GM23338 (cell line): ENCODE data around the gene WSCD2. TPM values are rescaled to one million over a fixed set of nuclear protein-coding genes. Genes with fewer than 3 reads are reported as not detected.

Source experiments
- ATAC-seq: fragments of 200-7000 bp; cut with Tn5 transposase; 3 replicates; pipeline ENCODE4 v1.9.1; 2020
- DNase-seq: peaks from one replicate; pipeline ENCODE4 v3.0.0-alpha.2; 2015; ENCODE audit warnings: low spot score
- H2AFZ ChIP-seq: fragments of 200-600 bp; sonication (generic); 2 replicates; pipeline ENCODE4 v1.8.0; 2016; ENCODE audit warnings: antibody characterized with exemption, mild to moderate bottlenecking, moderate library complexity
- H3F3A ChIP-seq: fragments of 200-600 bp; sonication (generic); replicated peaks from 2 replicates; pipeline ENCODE4 v1.8.0; 2017; ENCODE audit warnings: antibody characterized with exemption, mixed run types, low read depth
- H3K27ac ChIP-seq: fragments of 200-600 bp; sonication (generic); 2 replicates; pipeline ENCODE4 v1.6.1; 2016; ENCODE audit warnings: low read depth
- H3K27me3 ChIP-seq: fragments of 200-600 bp; sonication (generic); 2 replicates; pipeline ENCODE4 v1.8.0; 2016; ENCODE audit warnings: mild to moderate bottlenecking, mixed run types, moderate library complexity; ENCODE audit not compliant: insufficient read depth
- H3K36me3 ChIP-seq: fragments of 200-600 bp; sonication (generic); 2 replicates; pipeline ENCODE4 v1.8.0; 2016; ENCODE audit warnings: mild to moderate bottlenecking; ENCODE audit not compliant: insufficient read depth
- H3K4me1 ChIP-seq: fragments of 200-600 bp; sonication (generic); 2 replicates; pipeline ENCODE4 v1.8.0; 2016; ENCODE audit warnings: mild to moderate bottlenecking, moderate library complexity; ENCODE audit not compliant: insufficient read depth
- H3K4me2 ChIP-seq: fragments of 200-600 bp; sonication (generic); 2 replicates; pipeline ENCODE4 v1.7.1; 2017; ENCODE audit warnings: mixed run types
- H3K4me3 ChIP-seq: fragments of 200-600 bp; sonication (generic); 2 replicates; pipeline ENCODE4 v1.6.1; 2016; ENCODE audit warnings: mixed run types
- H3K79me2 ChIP-seq: fragments of 200-600 bp; sonication (generic); replicated peaks from 2 replicates; pipeline ENCODE4 v1.8.0; 2017; ENCODE audit warnings: mild to moderate bottlenecking; ENCODE audit not compliant: insufficient read depth
- H3K9me2 ChIP-seq: fragments of 200-600 bp; sonication (generic); 2 replicates; pipeline ENCODE4 v1.8.0; 2017; ENCODE audit not compliant: insufficient read depth
- H4K20me1 ChIP-seq: fragments of 200-600 bp; sonication (generic); replicated peaks from 2 replicates; pipeline ENCODE4 v1.8.0; 2017; ENCODE audit warnings: mild to moderate bottlenecking; ENCODE audit not compliant: insufficient read depth
- H3K27ac Mint-ChIP-seq: 2 replicates; pipeline ENCODE4 v1.8.0; 2020; ENCODE audit warnings: inconsistent platforms, mild to moderate bottlenecking, moderate library complexity, mixed read lengths
- H3K27me3 Mint-ChIP-seq: 3 replicates; pipeline ENCODE4 v1.8.0; 2022; ENCODE audit warnings: low read depth, mild to moderate bottlenecking, moderate library complexity, mixed read lengths, inconsistent platforms; ENCODE audit not compliant: insufficient read depth, poor library complexity
- H3K36me3 Mint-ChIP-seq: 3 replicates; pipeline ENCODE4 v1.8.0; 2021; ENCODE audit warnings: low read depth, mild to moderate bottlenecking, inconsistent platforms, moderate library complexity, mixed read lengths
- H3K4me1 Mint-ChIP-seq: 3 replicates; pipeline ENCODE4 v1.8.0; 2020; ENCODE audit warnings: mild to moderate bottlenecking, inconsistent platforms, mixed read lengths
- H3K4me3 Mint-ChIP-seq: 3 replicates; pipeline ENCODE4 v1.8.0; 2021; ENCODE audit warnings: moderate library complexity, mild to moderate bottlenecking, inconsistent platforms, mixed read lengths
- H3K9me3 Mint-ChIP-seq: 3 replicates; pipeline ENCODE4 v1.8.0; 2020; ENCODE audit warnings: moderate library complexity, mild to moderate bottlenecking, inconsistent platforms, mixed read lengths
- CREB1 ChIP-seq: fragments of 250-450 bp; sonication (Bioruptor Pico); IDR thresholded peaks from 2 replicates; pipeline ENCODE4 v1.5.0; 2020; ENCODE audit warnings: low read depth, mild to moderate bottlenecking, moderate library complexity
- EZH2 ChIP-seq: fragments of 200-600 bp; sonication (generic); IDR thresholded peaks from one replicate; pipeline ENCODE4 v1.8.0; 2017; ENCODE audit warnings: antibody characterized with exemption, mild to moderate bottlenecking, low read depth; ENCODE audit not compliant: unreplicated experiment
- EZH2phosphoT487 ChIP-seq: fragments of 200-600 bp; sonication (generic); IDR thresholded peaks from one replicate; pipeline ENCODE4 v1.8.1; 2018; ENCODE audit warnings: antibody characterized with exemption; ENCODE audit not compliant: unreplicated experiment
- JUNB ChIP-seq: IDR thresholded peaks from one replicate; pipeline ENCODE4 v1.6.1; 2016; ENCODE audit warnings: antibody characterized with exemption; ENCODE audit not compliant: unreplicated experiment
- NANOG ChIP-seq: IDR thresholded peaks from 2 replicates; pipeline ENCODE4 v1.6.1; 2016; ENCODE audit warnings: antibody characterized with exemption, borderline replicate concordance
- POLR2AphosphoS5 ChIP-seq: IDR thresholded peaks from 2 replicates; pipeline ENCODE4 v1.6.1; 2016; ENCODE audit warnings: antibody characterized with exemption, low read depth
- STAT1 ChIP-seq: IDR thresholded peaks from one replicate; pipeline ENCODE4 v1.6.1; 2016; ENCODE audit warnings: antibody characterized with exemption; ENCODE audit not compliant: unreplicated experiment
- ZNF114 ChIP-seq: fragments of 250-450 bp; sonication (Bioruptor Pico); IDR thresholded peaks from 2 replicates; pipeline ENCODE4 v1.5.0; 2020; ENCODE audit warnings: mild to moderate bottlenecking, moderate library complexity
- ZNF331 ChIP-seq: fragments of 250-450 bp; sonication (Bioruptor Pico); IDR thresholded peaks from 2 replicates; pipeline ENCODE4 v1.5.0; 2020; ENCODE audit warnings: low read depth, mild to moderate bottlenecking, moderate library complexity
- polyA plus RNA-seq: library from polyadenylated mRNA; unstranded; fragments of >200 nt; fragmentation: Nextera tagmentation; extraction: Ambion mirVana; gene quantifications from 2 replicates; pipeline ENCODE4 v1.2.1, GENCODE V29; 2016
- total RNA-seq: library from RNA; depleted of rRNA; stranded (reverse); fragments of >200 nt; shearing (Covaris generic); gene quantifications from 2 replicates; pipeline ENCODE4 v1.2.3, GENCODE V29; 2014
- TF ChIP-seq, protein P1 (sequence below): fragments of 250-450 bp; sonication (Bioruptor Pico); IDR thresholded peaks from 2 replicates; pipeline ENCODE4 v1.5.0; 2020; ENCODE audit warnings: mild to moderate bottlenecking, moderate library complexity
- TF ChIP-seq, protein P2 (sequence below): IDR thresholded peaks from 2 replicates; pipeline ENCODE4 v1.6.1; 2016; ENCODE audit warnings: antibody characterized with exemption
- TF ChIP-seq, protein P3 (sequence below): IDR thresholded peaks from one replicate; pipeline ENCODE4 v1.6.1; 2018; ENCODE audit warnings: antibody characterized with exemption; ENCODE audit not compliant: unreplicated experiment
- TF ChIP-seq, protein P4 (sequence below), 2 experiments: fragments of 200-600 bp in 1 of 2; sonication (generic) in 1 of 2; conservative IDR thresholded peaks; 2 replicates each; pipeline versions ENCODE4 v1.5.1 to v1.6.1; 2016 to 2017; ENCODE audit warnings: antibody characterized with exemption in 2 of 2, low read depth in 2 of 2, mild to moderate bottlenecking in 2 of 2, moderate library complexity in 1 of 2

WSCD2 gene
- total and polyA plus RNA-seq, 2 experiments from 2014 or later, result 0.66 to 3.1 TPM

DNA sequence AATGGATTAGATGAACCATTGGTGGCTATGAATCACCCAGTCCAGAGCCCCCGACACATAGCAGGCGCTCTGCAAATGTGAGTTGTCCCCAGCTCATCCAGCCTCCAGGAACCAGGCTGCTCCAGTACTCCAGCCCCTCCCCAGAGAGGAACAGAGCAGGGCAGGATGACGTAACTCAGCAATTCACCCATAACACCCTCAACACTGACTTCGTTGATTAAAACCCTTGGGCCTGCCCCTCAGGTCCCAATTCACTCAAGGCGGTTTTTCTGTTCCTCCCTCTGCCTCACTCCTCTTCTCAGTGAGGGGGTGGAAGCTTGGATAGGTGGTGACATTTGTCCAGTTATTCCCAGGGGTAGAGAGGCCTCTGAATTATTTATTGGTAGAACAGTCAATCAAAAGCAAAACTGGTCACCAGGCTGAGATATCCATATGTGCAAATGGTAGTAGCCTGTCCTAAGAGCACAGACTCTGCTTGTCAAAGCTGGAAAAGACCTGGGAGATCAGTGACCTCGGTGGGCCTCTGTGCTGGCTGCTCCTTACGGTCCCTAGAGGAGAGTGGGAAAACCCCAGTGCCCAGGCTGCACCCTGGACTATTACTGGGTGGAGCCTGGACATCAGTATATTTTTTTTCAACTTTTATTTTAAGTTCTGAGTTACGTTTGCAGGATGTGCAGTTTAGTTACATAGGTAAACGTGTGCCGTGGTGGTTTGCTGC, 113.1 kb downstream of the WSCD2 start:
- Histone ChIP-seq H3K27ac (no peak overlapping the region), H3K27me3 (no peaks in the 10 kb centered on the region), H3K4me1 (no peaks in the 10 kb centered on the region), H3K9me2 (no peaks in the 10 kb centered on the region), H3K36me3 (no peaks in the 10 kb centered on the region), H3F3A (no peaks in the 10 kb centered on the region), H2AFZ (no peak overlapping the region), H3K79me2 (no peaks in the 10 kb centered on the region), H3K4me3 (no peak overlapping the region), H4K20me1 (no peaks in the 10 kb centered on the region), H3K4me2 (no peak overlapping the region)
- H3K36me3 Mint-ChIP-seq, result peaks cover 12% of the 10 kb centered on the region; the same call in 2 of the 3 replicates
- peaks cover 4% of the 10 kb centered on the region for H3K4me1 Mint-ChIP-seq
- TF ChIP-seq CREB1 (CRISPR knock-in tag) (no peak), EZH2 (no peak), NANOG (no peak), ZNF331 (CRISPR knock-in tag) (no peak), JUNB (no peak), EZH2phosphoT487 (no peak), POLR2AphosphoS5 (no peak), ZNF114 (CRISPR knock-in tag) (no peak), STAT1 (no peak)
- TF ChIP-seq, protein P1, sequence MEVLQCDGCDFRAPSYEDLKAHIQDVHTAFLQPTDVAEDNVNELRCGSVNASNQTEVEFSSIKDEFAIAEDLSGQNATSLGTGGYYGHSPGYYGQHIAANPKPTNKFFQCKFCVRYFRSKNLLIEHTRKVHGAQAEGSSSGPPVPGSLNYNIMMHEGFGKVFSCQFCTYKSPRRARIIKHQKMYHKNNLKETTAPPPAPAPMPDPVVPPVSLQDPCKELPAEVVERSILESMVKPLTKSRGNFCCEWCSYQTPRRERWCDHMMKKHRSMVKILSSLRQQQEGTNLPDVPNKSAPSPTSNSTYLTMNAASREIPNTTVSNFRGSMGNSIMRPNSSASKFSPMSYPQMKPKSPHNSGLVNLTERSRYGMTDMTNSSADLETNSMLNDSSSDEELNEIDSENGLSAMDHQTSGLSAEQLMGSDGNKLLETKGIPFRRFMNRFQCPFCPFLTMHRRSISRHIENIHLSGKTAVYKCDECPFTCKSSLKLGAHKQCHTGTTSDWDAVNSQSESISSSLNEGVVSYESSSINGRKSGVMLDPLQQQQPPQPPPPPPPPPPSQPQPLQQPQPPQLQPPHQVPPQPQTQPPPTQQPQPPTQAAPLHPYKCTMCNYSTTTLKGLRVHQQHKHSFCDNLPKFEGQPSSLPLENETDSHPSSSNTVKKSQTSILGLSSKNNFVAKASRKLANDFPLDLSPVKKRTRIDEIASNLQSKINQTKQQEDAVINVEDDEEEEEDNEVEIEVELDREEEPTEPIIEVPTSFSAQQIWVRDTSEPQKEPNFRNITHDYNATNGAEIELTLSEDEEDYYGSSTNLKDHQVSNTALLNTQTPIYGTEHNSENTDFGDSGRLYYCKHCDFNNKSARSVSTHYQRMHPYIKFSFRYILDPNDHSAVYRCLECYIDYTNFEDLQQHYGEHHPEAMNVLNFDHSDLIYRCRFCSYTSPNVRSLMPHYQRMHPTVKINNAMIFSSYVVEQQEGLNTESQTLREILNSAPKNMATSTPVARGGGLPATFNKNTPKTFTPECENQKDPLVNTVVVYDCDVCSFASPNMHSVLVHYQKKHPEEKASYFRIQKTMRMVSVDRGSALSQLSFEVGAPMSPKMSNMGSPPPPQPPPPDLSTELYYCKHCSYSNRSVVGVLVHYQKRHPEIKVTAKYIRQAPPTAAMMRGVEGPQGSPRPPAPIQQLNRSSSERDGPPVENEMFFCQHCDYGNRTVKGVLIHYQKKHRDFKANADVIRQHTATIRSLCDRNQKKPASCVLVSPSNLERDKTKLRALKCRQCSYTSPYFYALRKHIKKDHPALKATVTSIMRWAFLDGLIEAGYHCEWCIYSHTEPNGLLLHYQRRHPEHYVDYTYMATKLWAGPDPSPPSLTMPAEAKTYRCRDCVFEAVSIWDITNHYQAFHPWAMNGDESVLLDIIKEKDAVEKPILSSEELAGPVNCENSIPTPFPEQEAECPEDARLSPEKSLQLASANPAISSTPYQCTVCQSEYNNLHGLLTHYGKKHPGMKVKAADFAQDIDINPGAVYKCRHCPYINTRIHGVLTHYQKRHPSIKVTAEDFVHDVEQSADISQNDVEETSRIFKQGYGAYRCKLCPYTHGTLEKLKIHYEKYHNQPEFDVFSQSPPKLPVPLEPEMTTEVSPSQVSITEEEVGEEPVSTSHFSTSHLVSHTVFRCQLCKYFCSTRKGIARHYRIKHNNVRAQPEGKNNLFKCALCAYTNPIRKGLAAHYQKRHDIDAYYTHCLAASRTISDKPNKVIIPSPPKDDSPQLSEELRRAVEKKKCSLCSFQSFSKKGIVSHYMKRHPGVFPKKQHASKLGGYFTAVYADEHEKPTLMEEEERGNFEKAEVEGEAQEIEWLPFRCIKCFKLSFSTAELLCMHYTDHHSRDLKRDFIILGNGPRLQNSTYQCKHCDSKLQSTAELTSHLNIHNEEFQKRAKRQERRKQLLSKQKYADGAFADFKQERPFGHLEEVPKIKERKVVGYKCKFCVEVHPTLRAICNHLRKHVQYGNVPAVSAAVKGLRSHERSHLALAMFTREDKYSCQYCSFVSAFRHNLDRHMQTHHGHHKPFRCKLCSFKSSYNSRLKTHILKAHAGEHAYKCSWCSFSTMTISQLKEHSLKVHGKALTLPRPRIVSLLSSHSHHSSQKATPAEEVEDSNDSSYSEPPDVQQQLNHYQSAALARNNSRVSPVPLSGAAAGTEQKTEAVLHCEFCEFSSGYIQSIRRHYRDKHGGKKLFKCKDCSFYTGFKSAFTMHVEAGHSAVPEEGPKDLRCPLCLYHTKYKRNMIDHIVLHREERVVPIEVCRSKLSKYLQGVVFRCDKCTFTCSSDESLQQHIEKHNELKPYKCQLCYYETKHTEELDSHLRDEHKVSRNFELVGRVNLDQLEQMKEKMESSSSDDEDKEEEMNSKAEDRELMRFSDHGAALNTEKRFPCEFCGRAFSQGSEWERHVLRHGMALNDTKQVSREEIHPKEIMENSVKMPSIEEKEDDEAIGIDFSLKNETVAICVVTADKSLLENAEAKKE (CRISPR knock-in tag), result no peak
- TF ChIP-seq, protein P2, sequence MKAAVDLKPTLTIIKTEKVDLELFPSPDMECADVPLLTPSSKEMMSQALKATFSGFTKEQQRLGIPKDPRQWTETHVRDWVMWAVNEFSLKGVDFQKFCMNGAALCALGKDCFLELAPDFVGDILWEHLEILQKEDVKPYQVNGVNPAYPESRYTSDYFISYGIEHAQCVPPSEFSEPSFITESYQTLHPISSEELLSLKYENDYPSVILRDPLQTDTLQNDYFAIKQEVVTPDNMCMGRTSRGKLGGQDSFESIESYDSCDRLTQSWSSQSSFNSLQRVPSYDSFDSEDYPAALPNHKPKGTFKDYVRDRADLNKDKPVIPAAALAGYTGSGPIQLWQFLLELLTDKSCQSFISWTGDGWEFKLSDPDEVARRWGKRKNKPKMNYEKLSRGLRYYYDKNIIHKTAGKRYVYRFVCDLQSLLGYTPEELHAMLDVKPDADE, result no peak
- TF ChIP-seq, protein P3, sequence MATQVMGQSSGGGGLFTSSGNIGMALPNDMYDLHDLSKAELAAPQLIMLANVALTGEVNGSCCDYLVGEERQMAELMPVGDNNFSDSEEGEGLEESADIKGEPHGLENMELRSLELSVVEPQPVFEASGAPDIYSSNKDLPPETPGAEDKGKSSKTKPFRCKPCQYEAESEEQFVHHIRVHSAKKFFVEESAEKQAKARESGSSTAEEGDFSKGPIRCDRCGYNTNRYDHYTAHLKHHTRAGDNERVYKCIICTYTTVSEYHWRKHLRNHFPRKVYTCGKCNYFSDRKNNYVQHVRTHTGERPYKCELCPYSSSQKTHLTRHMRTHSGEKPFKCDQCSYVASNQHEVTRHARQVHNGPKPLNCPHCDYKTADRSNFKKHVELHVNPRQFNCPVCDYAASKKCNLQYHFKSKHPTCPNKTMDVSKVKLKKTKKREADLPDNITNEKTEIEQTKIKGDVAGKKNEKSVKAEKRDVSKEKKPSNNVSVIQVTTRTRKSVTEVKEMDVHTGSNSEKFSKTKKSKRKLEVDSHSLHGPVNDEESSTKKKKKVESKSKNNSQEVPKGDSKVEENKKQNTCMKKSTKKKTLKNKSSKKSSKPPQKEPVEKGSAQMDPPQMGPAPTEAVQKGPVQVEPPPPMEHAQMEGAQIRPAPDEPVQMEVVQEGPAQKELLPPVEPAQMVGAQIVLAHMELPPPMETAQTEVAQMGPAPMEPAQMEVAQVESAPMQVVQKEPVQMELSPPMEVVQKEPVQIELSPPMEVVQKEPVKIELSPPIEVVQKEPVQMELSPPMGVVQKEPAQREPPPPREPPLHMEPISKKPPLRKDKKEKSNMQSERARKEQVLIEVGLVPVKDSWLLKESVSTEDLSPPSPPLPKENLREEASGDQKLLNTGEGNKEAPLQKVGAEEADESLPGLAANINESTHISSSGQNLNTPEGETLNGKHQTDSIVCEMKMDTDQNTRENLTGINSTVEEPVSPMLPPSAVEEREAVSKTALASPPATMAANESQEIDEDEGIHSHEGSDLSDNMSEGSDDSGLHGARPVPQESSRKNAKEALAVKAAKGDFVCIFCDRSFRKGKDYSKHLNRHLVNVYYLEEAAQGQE, result no peak
- TF ChIP-seq, protein P4, sequence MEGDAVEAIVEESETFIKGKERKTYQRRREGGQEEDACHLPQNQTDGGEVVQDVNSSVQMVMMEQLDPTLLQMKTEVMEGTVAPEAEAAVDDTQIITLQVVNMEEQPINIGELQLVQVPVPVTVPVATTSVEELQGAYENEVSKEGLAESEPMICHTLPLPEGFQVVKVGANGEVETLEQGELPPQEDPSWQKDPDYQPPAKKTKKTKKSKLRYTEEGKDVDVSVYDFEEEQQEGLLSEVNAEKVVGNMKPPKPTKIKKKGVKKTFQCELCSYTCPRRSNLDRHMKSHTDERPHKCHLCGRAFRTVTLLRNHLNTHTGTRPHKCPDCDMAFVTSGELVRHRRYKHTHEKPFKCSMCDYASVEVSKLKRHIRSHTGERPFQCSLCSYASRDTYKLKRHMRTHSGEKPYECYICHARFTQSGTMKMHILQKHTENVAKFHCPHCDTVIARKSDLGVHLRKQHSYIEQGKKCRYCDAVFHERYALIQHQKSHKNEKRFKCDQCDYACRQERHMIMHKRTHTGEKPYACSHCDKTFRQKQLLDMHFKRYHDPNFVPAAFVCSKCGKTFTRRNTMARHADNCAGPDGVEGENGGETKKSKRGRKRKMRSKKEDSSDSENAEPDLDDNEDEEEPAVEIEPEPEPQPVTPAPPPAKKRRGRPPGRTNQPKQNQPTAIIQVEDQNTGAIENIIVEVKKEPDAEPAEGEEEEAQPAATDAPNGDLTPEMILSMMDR (conservative IDR thresholded peaks at IDR 0.05; ENCODE audit: low read depth in 2 of 2), result no peak
- ATAC-seq (no peak), DNase-seq (no peak)
- peaks cover 7% of the 10 kb centered on the region for H3K27me3 Mint-ChIP-seq
- no peak overlapping the region for H3K4me3 Mint-ChIP-seq
- H3K9me3 Mint-ChIP-seq, result peaks cover 17% of the 10 kb centered on the region
- H3K27ac Mint-ChIP-seq, result peak overlapping the region; percentile 36; the same call in 1 of the 2 replicates
